ENCODE data around the gene OVOL2. TPM values are rescaled to one million over a fixed set of nuclear protein-coding genes. Genes with fewer than 3 reads are reported as not detected.
"Not testable (repeated sequence)": the region's sequence is repeated elsewhere in the genome, so short reads cannot be mapped to it uniquely, and the experiment has no call there.

Gene OVOL2
- total RNA-seq, 6 donors from 2014 or later, result 6.6 to 36.7 (median 19.2) TPM

GRCh38 chr20:18087054-18087453 lies 29.3 kb upstream of the OVOL2 start:
- no peak for DNase-seq
- H3K4me1 ChIP-seq, result no peaks in the 10 kb centered on the region
- no peak for ATAC-seq (ENCODE audit: low FRiP score in 2 of 2)
- H3K9me3 ChIP-seq, result no peaks in the 10 kb centered on the region
- H3K36me3 ChIP-seq, result no peaks in the 10 kb centered on the region
- no peaks in the 10 kb centered on the region for H3K27me3 ChIP-seq
- TF ChIP-seq CTCF (IDR thresholded peaks at IDR 0.05), result no peak
- TF ChIP-seq POLR2AphosphoS5 (IDR thresholded peaks at IDR 0.05), result no peak
- no peak for TF ChIP-seq POLR2A (IDR thresholded peaks at IDR 0.05)
- no peak overlapping the region for H3K27ac ChIP-seq
- H3K4me3 ChIP-seq, result no peak overlapping the region
- WGBS, 2 donors, result 60 to 71% methylated on average over 6 of the region's 6 CpGs

GRCh38 chr20:18080836-18081235 lies 23.1 kb upstream of the OVOL2 start:
- H3K9me3 ChIP-seq; H3K4me3 ChIP-seq; H3K27ac ChIP-seq; H3K4me1 ChIP-seq; ATAC-seq (ENCODE audit: low FRiP score in 2 of 2); H3K27me3 ChIP-seq; DNase-seq; H3K36me3 ChIP-seq: not testable (repeated sequence)
- 90% methylated on average over 9 of the region's 9 CpGs for WGBS, 2 donors

GRCh38 chr20:18079756-18080353 lies 22.1 kb upstream of the OVOL2 start:
- WGBS, 2 donors, result 77 to 82% methylated on average over 10 of the region's 10 CpGs
- H3K36me3 ChIP-seq, result no peaks in the 10 kb centered on the region
- no peak for TF ChIP-seq POLR2A (IDR thresholded peaks at IDR 0.05)
- TF ChIP-seq EP300 (IDR thresholded peaks at IDR 0.05), result no peak
- no peak for TF ChIP-seq CTCF (IDR thresholded peaks at IDR 0.05)
- no peak for TF ChIP-seq POLR2AphosphoS5 (IDR thresholded peaks at IDR 0.05)
- H3K27me3 ChIP-seq, result no peaks in the 10 kb centered on the region
- DNase-seq, result no peak
- no peak overlapping the region for H3K27ac ChIP-seq
- ATAC-seq (ENCODE audit: low FRiP score in 2 of 2), result no peak
- H3K9me3 ChIP-seq, result no peaks in the 10 kb centered on the region
- no peaks in the 10 kb centered on the region for H3K4me1 ChIP-seq
- no peak overlapping the region for H3K4me3 ChIP-seq

GRCh38 chr20:18077157-18077556 lies 19.4 kb upstream of the OVOL2 start:
- Histone ChIP-seq H3K27me3 (no peaks in the 10 kb centered on the region), H3K9me3 (no peaks in the 10 kb centered on the region), H3K4me3 (no peak overlapping the region), H3K4me1 (no peaks in the 10 kb centered on the region), H3K27ac (no peak overlapping the region), H3K36me3 (no peaks in the 10 kb centered on the region)
- TF ChIP-seq CTCF (IDR thresholded peaks at IDR 0.05) (no peak), EP300 (IDR thresholded peaks at IDR 0.05) (no peak), POLR2A (IDR thresholded peaks at IDR 0.05) (no peak), POLR2AphosphoS5 (IDR thresholded peaks at IDR 0.05) (no peak)
- ATAC-seq (ENCODE audit: low FRiP score in 2 of 2) (no peak), DNase-seq (no peak)
- WGBS, 2 donors, result 62 to 85% methylated on average over 3 to 4 of the region's 4 CpGs

- no peak overlapping the region for H3K27ac ChIP-seq
- no peak overlapping the region for H3K4me3 ChIP-seq
- H3K36me3 ChIP-seq, result no peaks in the 10 kb centered on the region
- no peak for DNase-seq
- H3K9me3 ChIP-seq, result no peaks in the 10 kb centered on the region
- ATAC-seq (ENCODE audit: low FRiP score in 2 of 2), result no peak
- no peaks in the 10 kb centered on the region for H3K27me3 ChIP-seq
- WGBS, 2 donors, result 93% methylated on average over 7 of the region's 7 CpGs
- no peaks in the 10 kb centered on the region for H3K4me1 ChIP-seq
- TF ChIP-seq POLR2AphosphoS5 (IDR thresholded peaks at IDR 0.05) (no peak), POLR2A (IDR thresholded peaks at IDR 0.05) (no peak), CTCF (IDR thresholded peaks at IDR 0.05) (no peak), EP300 (IDR thresholded peaks at IDR 0.05) (no peak)
These were observed 14.8 kb upstream of the OVOL2 start for GRCh38 chr20:18072532-18072931.

Data from upper lobe of left lung (tissue), 6 donors.